Fibroblast of mammary gland (primary cell): ENCODE results near the gene APP.

Experiments used
- DNase-seq: peaks from one replicate; pipeline ENCODE4 v3.0.0-alpha.2; 2010; ENCODE audit warnings: low read depth
- H3K4me3 ChIP-seq: 2 replicates; pipeline ENCODE4 v1.5.1; 2011; ENCODE audit warnings: low read depth, mild to moderate bottlenecking, low read length, moderate library complexity; ENCODE audit not compliant: control insufficient read depth
- CTCF ChIP-seq: conservative IDR thresholded peaks from 2 replicates; pipeline ENCODE4 v1.5.1; 2011; ENCODE audit warnings: low read depth, low read length, inconsistent platforms; ENCODE audit not compliant: control insufficient read depth, insufficient read depth

The APP gene

GRCh38 chr21:26080211-26080610 lies 90.4 kb downstream of the APP start:
- no peak for TF ChIP-seq CTCF
- DNase-seq, result no peak
- H3K4me3 ChIP-seq, result no peak overlapping the region

- no peak overlapping the region for H3K4me3 ChIP-seq
- no peak for DNase-seq
- no peak for TF ChIP-seq CTCF
Measured at GRCh38 chr21:26079366-26079765, 91.2 kb downstream of the APP start.

DNA sequence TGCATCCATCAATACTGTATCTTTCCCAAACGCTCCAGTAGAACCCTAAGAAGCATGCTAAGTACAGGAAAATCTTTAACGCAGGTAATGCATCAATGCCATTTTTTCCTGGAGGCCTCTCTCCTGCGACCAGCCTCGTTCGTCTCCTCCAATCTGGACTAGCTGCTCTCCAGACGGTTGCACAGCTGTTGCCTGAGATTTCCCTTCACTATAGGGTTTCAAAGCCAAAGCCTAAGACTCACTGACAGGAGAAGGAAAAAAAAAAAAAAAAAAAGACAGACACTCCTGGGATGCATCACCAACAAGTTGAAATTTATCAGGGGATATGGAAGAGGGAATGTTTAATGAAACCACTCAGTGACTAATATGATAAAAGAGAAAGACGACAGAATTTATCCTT lies 93.0 kb downstream of the APP start:
- no peak for TF ChIP-seq CTCF
- no peak for DNase-seq
- H3K4me3 ChIP-seq, result no peak overlapping the region

- no peak overlapping the region for H3K4me3 ChIP-seq
- TF ChIP-seq CTCF, result no peak
- DNase-seq, result peak; percentile 57
Measured at GRCh38 chr21:26072666-26073615, 97.6 kb downstream of the APP start.

DNA sequence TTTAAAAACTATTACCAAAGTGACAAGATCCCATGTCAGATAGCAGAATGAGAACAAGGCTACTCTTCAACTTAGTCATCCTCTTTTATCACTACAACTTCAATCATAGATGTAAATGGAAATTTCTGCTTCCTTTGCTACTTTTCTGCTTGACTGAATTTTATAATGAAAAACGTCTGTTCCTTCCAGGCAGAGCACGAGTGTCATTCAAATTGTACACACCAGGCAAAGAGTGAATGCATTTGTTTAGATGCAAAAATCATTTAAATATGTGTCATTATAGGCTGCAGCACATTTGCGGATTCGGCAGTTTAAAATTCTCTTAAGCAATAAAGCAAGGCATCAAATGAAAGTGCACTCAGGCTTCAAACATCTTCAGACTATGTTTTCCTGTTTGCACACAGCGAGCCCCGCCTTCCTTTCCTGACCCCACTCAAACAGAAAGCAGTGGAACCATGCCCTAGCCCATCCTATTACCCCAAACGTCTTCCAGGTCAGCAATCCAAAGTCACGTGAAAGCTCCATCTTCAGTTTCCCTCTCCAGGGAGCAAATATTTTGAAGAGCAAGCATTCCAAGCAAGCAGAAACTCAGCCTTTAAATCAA lies 99.6 kb downstream of the APP start:
- H3K4me3 ChIP-seq, result no peak overlapping the region
- no peak for TF ChIP-seq CTCF

DNA sequence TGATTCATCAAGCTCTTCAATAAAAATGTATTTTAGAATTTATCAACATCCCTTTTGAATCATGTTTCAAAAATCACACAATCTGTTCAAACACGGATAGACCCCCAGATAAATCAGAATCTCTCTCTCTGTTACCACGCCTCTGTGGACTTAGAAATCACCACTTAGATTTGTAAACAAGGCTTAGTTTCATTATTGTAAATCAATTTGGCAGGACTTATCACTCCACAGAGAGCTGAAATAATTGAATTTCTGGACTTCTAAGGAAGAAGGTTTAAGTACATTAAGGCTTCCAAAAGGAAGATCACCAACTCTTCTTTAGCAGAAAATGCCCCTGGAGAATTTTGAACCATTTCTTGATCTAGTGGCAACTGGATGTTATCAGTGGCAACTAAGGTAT lies 100.4 kb downstream of the APP start:
- no peak for TF ChIP-seq CTCF
- DNase-seq, result no peak
- H3K4me3 ChIP-seq, result no peak overlapping the region

More for the DNA sequence above, 99.6 kb downstream of the APP start:
- peak; percentile 78 for DNase-seq
